ENCODE results near the gene ZNF225. TPM values are rescaled to one million over a fixed set of nuclear protein-coding genes. Genes with fewer than 3 reads are reported as not detected.

The ZNF225 gene
- total and polyA plus RNA-seq, 4 donors: 1.4 to 9.8 (median 2.5) TPM

DNA sequence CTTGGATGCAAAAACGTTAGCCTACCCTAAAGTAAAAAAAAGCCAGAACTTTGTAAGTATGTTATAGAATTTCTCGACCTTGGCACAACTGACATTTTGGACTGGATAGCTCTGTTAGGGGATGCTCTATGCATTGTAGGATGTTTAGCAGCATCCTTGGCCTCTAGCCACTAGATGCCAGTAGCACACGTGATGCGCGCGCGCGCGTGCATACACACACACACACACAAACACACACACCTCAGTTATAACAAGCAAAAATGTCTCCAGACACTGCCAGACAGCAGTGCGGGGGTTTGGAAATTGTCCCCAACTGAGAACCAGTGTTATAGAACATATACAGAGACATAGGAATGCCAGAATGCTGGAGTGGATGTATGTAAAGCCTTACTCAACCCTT is 68.9 kb downstream of the ZNF225 start:
- ATAC-seq (ENCODE audit: insufficient read depth, low FRiP score): no peak
- Histone ChIP-seq H3K9ac (ENCODE audit: insufficient read depth in 1 of 2, low read length in 2 of 2) (no peak overlapping the region), H3K27ac (ENCODE audit: low read depth in 1 of 2, low read length in 1 of 2) (no peak overlapping the region), H3K4me3 (no peak overlapping the region), H3K9me3 (ENCODE audit: control insufficient read depth in 4 of 4, insufficient read depth in 3 of 4, low read length in 3 of 4) (peaks cover 3 to 38% (median 11%) of the 10 kb centered on the region in 4 donors), H3K36me3 (ENCODE audit: control insufficient read depth in 4 of 4, insufficient read depth in 4 of 4, low read length in 4 of 4) (peaks cover 0 to 5% (median 3%) of the 10 kb centered on the region in 4 donors), H3K4me1 (ENCODE audit: control insufficient read depth in 5 of 5, insufficient read depth in 5 of 5, low read length in 5 of 5) (no peaks in the 10 kb centered on the region), H3K27me3 (ENCODE audit: control insufficient read depth in 3 of 3, insufficient read depth in 3 of 3, low read length in 2 of 3) (no peaks in the 10 kb centered on the region)
- TF ChIP-seq, protein P1, sequence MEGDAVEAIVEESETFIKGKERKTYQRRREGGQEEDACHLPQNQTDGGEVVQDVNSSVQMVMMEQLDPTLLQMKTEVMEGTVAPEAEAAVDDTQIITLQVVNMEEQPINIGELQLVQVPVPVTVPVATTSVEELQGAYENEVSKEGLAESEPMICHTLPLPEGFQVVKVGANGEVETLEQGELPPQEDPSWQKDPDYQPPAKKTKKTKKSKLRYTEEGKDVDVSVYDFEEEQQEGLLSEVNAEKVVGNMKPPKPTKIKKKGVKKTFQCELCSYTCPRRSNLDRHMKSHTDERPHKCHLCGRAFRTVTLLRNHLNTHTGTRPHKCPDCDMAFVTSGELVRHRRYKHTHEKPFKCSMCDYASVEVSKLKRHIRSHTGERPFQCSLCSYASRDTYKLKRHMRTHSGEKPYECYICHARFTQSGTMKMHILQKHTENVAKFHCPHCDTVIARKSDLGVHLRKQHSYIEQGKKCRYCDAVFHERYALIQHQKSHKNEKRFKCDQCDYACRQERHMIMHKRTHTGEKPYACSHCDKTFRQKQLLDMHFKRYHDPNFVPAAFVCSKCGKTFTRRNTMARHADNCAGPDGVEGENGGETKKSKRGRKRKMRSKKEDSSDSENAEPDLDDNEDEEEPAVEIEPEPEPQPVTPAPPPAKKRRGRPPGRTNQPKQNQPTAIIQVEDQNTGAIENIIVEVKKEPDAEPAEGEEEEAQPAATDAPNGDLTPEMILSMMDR (IDR thresholded peaks at IDR 0.05; ENCODE audit: control extremely low read depth, extremely low read depth): no peak
- DNase-seq: no peak
- WGBS, 2 donors: 83 to 88% methylated on average over 10 of the region's 10 CpGs

Small RNAs within 50 kb of the gene (small RNA-seq; reads per million reads assigned to genes)
- not detected for gene RNU6-902P (ENCODE audit: low replicate concordance)

Other genes starting within 250 kb of the ZNF225 start
- gene ZNF404, start 229.4 kb upstream of the ZNF225 start, total RNA-seq: 1 to 10 TPM; 1.1 to 2.8 TPM
- 1 to 10 TPM in 1 of 2 donors, under 1 TPM in 1; 0.80 to 2.9 TPM for gene ZNF404, start 229.4 kb upstream of the ZNF225 start, polyA plus RNA-seq
- gene ZNF45, start 178.1 kb upstream of the ZNF225 start, total RNA-seq: 10 to 100 TPM in 1 of 2 donors, 1 to 10 TPM in 1; 9.9 to 20.6 TPM
- 1 to 10 TPM; 2.8 to 6.2 TPM for gene ZNF45, start 178.1 kb upstream of the ZNF225 start, polyA plus RNA-seq
- gene ZNF221, start 162.2 kb upstream of the ZNF225 start, total RNA-seq: 10 to 100 TPM in 1 of 2 donors, 1 to 10 TPM in 1; 2.6 to 13.1 TPM
- gene ZNF221, start 162.2 kb upstream of the ZNF225 start, polyA plus RNA-seq: under 1 TPM; 0.71 to 0.81 TPM
- 1 to 10 TPM; 4.7 to 7.8 TPM for gene ZNF155, start 129.2 kb upstream of the ZNF225 start, total RNA-seq
- 1 to 10 TPM; 4.4 to 4.7 TPM for gene ZNF155, start 129.2 kb upstream of the ZNF225 start, polyA plus RNA-seq
- gene ZNF230, start 110.4 kb upstream of the ZNF225 start, total RNA-seq: 1 to 10 TPM; 4.2 to 7.3 TPM
- 1 to 10 TPM; 1.7 to 5.6 TPM for gene ZNF230, start 110.4 kb upstream of the ZNF225 start, polyA plus RNA-seq
- 1 to 10 TPM; 3.4 to 5.9 TPM for gene ZNF222, start 88.0 kb upstream of the ZNF225 start, total RNA-seq
- gene ZNF222, start 88.0 kb upstream of the ZNF225 start, polyA plus RNA-seq: 1 to 10 TPM; 2.5 to 4.6 TPM
- 1 to 10 TPM; 5.6 to 9.6 TPM for gene ZNF223, start 61.4 kb upstream of the ZNF225 start, total RNA-seq
- gene ZNF223, start 61.4 kb upstream of the ZNF225 start, polyA plus RNA-seq: 1 to 10 TPM; 2.8 to 3.9 TPM
- 1 to 10 TPM; 2.1 to 4.1 TPM for gene ZNF284, start 41.2 kb upstream of the ZNF225 start, total RNA-seq
- 1 to 10 TPM in 1 of 2 donors, under 1 TPM in 1; 0.62 to 1.0 TPM for gene ZNF284, start 41.2 kb upstream of the ZNF225 start, polyA plus RNA-seq
- 10 to 100 TPM; 19.8 to 63.7 TPM for gene ZNF224, start 19.0 kb upstream of the ZNF225 start, total RNA-seq
- 10 to 100 TPM; 11.2 to 18.7 TPM for gene ZNF224, start 19.0 kb upstream of the ZNF225 start, polyA plus RNA-seq
- 10 to 100 TPM in 1 of 2 donors, 1 to 10 TPM in 1; 9.7 to 16.2 TPM for gene ZNF234, start 28.2 kb downstream of the ZNF225 start, total RNA-seq
- 1 to 10 TPM; 2.6 to 3.2 TPM for gene ZNF234, start 28.2 kb downstream of the ZNF225 start, polyA plus RNA-seq
- 10 to 100 TPM; 18.4 to 34.4 TPM for gene ZNF226, start 51.7 kb downstream of the ZNF225 start, total RNA-seq
- 10 to 100 TPM; 11.4 to 12.3 TPM for gene ZNF226, start 51.7 kb downstream of the ZNF225 start, polyA plus RNA-seq
- gene ZNF227, start 99.1 kb downstream of the ZNF225 start, total RNA-seq: 10 to 100 TPM; 15.1 to 41.5 TPM
- 1 to 10 TPM; 2.7 to 4.9 TPM for gene ZNF227, start 99.1 kb downstream of the ZNF225 start, polyA plus RNA-seq
- 1 to 10 TPM in 1 of 2 donors, under 1 TPM in 1; 0.40 to 2.5 TPM for gene ZNF233, start 146.5 kb downstream of the ZNF225 start, total RNA-seq
- under 1 TPM; 0.10 to 0.32 TPM for gene ZNF233, start 146.5 kb downstream of the ZNF225 start, polyA plus RNA-seq
- gene ZNF235, start 191.6 kb downstream of the ZNF225 start, total RNA-seq: 10 to 100 TPM in 1 of 2 donors, 1 to 10 TPM in 1; 4.7 to 18.9 TPM
- gene ZNF235, start 191.6 kb downstream of the ZNF225 start, polyA plus RNA-seq: 1 to 10 TPM; 1.6 to 2.8 TPM
- gene ZNF112, start 243.3 kb downstream of the ZNF225 start, total RNA-seq: 10 to 100 TPM in 1 of 2 donors, 1 to 10 TPM in 1; 4.1 to 11.3 TPM
- gene ZNF112, start 243.3 kb downstream of the ZNF225 start, polyA plus RNA-seq: 1 to 10 TPM; 1.0 to 1.1 TPM